Ovary (tissue), 3 donors: ENCODE measurements around the gene TNS1.

Experiments used
- EP300 ChIP-seq: sonication (generic); formaldehyde crosslinking; IDR thresholded peaks from one replicate; pipeline ENCODE4 v1.6.1; 2017; ENCODE audit warnings: antibody characterized with exemption
- POLR2A ChIP-seq: fragments of 450-650 bp; IDR thresholded peaks from one replicate; pipeline ENCODE4 v1.6.1; 2017; ENCODE audit warnings: antibody characterized with exemption, mild to moderate bottlenecking, moderate library complexity
- TF ChIP-seq, protein P1 (sequence below), 3 donors: fragments of 450-650 bp in 2 of 3; fragments of 200-600 bp in 1 of 3; IDR thresholded peaks; one replicate each; pipeline versions ENCODE4 v1.5.1 to v1.8.0; 2016 to 2022; ENCODE audit warnings: antibody characterized with exemption in 3 of 3, mild to moderate bottlenecking in 1 of 3
- donor health status: DM: no; HTN: no; CAD: no.

DNA sequence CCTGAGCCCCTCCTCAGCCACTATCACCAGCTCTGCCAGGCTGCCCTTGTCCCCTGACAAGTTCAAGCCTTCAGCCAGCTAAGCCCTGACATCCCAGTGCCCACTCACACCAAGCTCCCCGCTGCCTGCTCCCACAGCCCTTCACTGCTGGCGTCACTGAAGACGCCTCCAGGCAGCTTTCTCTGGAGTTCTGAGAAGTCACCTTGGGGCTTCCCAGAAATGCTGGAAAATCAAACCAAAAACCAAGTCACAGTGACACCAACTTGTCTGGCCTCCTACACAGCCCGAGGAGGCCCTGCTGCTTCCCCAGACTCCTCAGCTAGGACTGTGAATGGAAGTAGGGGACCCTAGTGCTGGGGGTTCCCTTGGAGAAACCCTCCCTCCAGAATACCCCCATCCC lies 2.2 kb upstream of the TNS1 start:
- TF ChIP-seq, protein P1, sequence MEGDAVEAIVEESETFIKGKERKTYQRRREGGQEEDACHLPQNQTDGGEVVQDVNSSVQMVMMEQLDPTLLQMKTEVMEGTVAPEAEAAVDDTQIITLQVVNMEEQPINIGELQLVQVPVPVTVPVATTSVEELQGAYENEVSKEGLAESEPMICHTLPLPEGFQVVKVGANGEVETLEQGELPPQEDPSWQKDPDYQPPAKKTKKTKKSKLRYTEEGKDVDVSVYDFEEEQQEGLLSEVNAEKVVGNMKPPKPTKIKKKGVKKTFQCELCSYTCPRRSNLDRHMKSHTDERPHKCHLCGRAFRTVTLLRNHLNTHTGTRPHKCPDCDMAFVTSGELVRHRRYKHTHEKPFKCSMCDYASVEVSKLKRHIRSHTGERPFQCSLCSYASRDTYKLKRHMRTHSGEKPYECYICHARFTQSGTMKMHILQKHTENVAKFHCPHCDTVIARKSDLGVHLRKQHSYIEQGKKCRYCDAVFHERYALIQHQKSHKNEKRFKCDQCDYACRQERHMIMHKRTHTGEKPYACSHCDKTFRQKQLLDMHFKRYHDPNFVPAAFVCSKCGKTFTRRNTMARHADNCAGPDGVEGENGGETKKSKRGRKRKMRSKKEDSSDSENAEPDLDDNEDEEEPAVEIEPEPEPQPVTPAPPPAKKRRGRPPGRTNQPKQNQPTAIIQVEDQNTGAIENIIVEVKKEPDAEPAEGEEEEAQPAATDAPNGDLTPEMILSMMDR (IDR thresholded peaks at IDR 0.05), result no peak
- no peak for TF ChIP-seq POLR2A
- no peak for TF ChIP-seq EP300
